HG02973 (cell line): ENCODE measurements around the gene SLC39A12.

ENCODE experiments used
- ATAC-seq: cut with Tn5 transposase; IDR thresholded peaks from one replicate; pipeline ENCODE4 v1.9.1; 2021; ENCODE audit warnings: moderate library complexity; ENCODE audit not compliant: unreplicated experiment

The SLC39A12 gene

GRCh38 chr10:17961551-17962422 is 10.1 kb downstream of the SLC39A12 start:
- no peak for ATAC-seq

GRCh38 chr10:17963431-17963830 is 11.7 kb downstream of the SLC39A12 start:
- ATAC-seq = no peak

- ATAC-seq = no peak
These were observed 14.0 kb downstream of the SLC39A12 start for GRCh38 chr10:17965649-17966235.

GRCh38 chr10:17974505-17974904 is 22.8 kb downstream of the SLC39A12 start:
- no peak for ATAC-seq

- ATAC-seq = no peak
These were observed 29.3 kb downstream of the SLC39A12 start for GRCh38 chr10:17980846-17981565.

- no peak for ATAC-seq
These were observed 30.2 kb downstream of the SLC39A12 start for GRCh38 chr10:17981766-17982380.

GRCh38 chr10:17984056-17984455 is 32.3 kb downstream of the SLC39A12 start:
- peak; percentile 90 for ATAC-seq

GRCh38 chr10:17984563-17984962 is 32.8 kb downstream of the SLC39A12 start:
- ATAC-seq = no peak

- peak; percentile 88 for ATAC-seq
These were observed 38.4 kb downstream of the SLC39A12 start for GRCh38 chr10:17989908-17990767.

- ATAC-seq = no peak
These were observed 40.5 kb downstream of the SLC39A12 start for GRCh38 chr10:17992266-17992665.

- no peak for ATAC-seq
These were observed 41.6 kb downstream of the SLC39A12 start for GRCh38 chr10:17993361-17993760.

- no peak for ATAC-seq
These were observed 48.9 kb downstream of the SLC39A12 start for GRCh38 chr10:18000601-18001000.

GRCh38 chr10:18005445-18005780 is 53.7 kb downstream of the SLC39A12 start:
- ATAC-seq = no peak

- no peak for ATAC-seq
These were observed 54.2 kb downstream of the SLC39A12 start for GRCh38 chr10:18005781-18006456.

- no peak for ATAC-seq
These were observed 57.3 kb downstream of the SLC39A12 start for GRCh38 chr10:18008986-18009385.

GRCh38 chr10:18010050-18010449 is 58.3 kb downstream of the SLC39A12 start:
- ATAC-seq = no peak

GRCh38 chr10:18020523-18020922 is 68.8 kb downstream of the SLC39A12 start:
- no peak for ATAC-seq

- no peak for ATAC-seq
These were observed 70.2 kb downstream of the SLC39A12 start for GRCh38 chr10:18021725-18022480.
